HepG2 (cell line): ENCODE data around the gene COL27A1. TPM values are rescaled to one million over a fixed set of nuclear protein-coding genes. Genes with fewer than 3 reads are reported as not detected.

Experiments
- CENPT ChIP-seq: sonication (generic); formaldehyde crosslinking; IDR thresholded peaks from 2 replicates; pipeline ENCODE4 v1.8.0; 2022; ENCODE audit warnings: low read depth, mild to moderate bottlenecking, moderate library complexity, missing genetic modification reagents
- FOXJ3 ChIP-seq: sonication (generic); formaldehyde crosslinking; IDR thresholded peaks from 2 replicates; pipeline ENCODE4 v1.4.0; 2020; ENCODE audit warnings: missing genetic modification reagents, mild to moderate bottlenecking, borderline replicate concordance
- FOXM1 ChIP-seq: sonication (generic); formaldehyde crosslinking; IDR thresholded peaks from 2 replicates; pipeline ENCODE4 v1.5.0; 2020; ENCODE audit warnings: missing genetic modification reagents
- GABPA ChIP-seq, 2 experiments: IDR thresholded peaks; 2 replicates each; pipeline ENCODE4 v1.6.1; 2011 to 2016; ENCODE audit warnings: low read depth in 2 of 2, low read length in 1 of 2, missing biosample characterization in 1 of 2, missing genetic modification characterization in 1 of 2
- HMG20B ChIP-seq: conservative IDR thresholded peaks from 2 replicates; pipeline ENCODE4 v1.6.1; 2016; ENCODE audit warnings: missing genetic modification reagents, missing compliant biosample characterization
- KLF15 ChIP-seq: sonication (generic); formaldehyde crosslinking; IDR thresholded peaks from 2 replicates; pipeline ENCODE4 v1.8.1; 2023; ENCODE audit warnings: borderline replicate concordance, mild to moderate bottlenecking, inconsistent platforms, missing genetic modification reagents, mixed read lengths
- PAWR ChIP-seq: sonication (generic); formaldehyde crosslinking; IDR thresholded peaks from 2 replicates; pipeline ENCODE4 v1.4.0; 2020; ENCODE audit warnings: missing genetic modification reagents, mild to moderate bottlenecking, borderline replicate concordance
- SP4 ChIP-seq: sonication (generic); formaldehyde crosslinking; IDR thresholded peaks from 2 replicates; pipeline ENCODE4 v1.8.1; 2023; ENCODE audit warnings: mild to moderate bottlenecking, missing genetic modification reagents
- TRIM22 ChIP-seq: fragments of 450-650 bp; IDR thresholded peaks from 2 replicates; pipeline ENCODE4 v1.6.1; 2017
- ZMYM3 ChIP-seq: sonication (generic); formaldehyde crosslinking; IDR thresholded peaks from 2 replicates; pipeline ENCODE4 v1.5.1; 2020; ENCODE audit warnings: mild to moderate bottlenecking, missing genetic modification reagents
- ZNF207 ChIP-seq: fragments of 450-650 bp; IDR thresholded peaks from 2 replicates; pipeline ENCODE4 v1.6.1; 2016; ENCODE audit warnings: antibody characterized with exemption, borderline replicate concordance
- ZNF350 ChIP-seq: sonication (generic); formaldehyde crosslinking; IDR thresholded peaks from 2 replicates; pipeline ENCODE4 v1.4.0; 2020; ENCODE audit warnings: mild to moderate bottlenecking, low read depth, missing genetic modification reagents, borderline replicate concordance
- ZNF441 ChIP-seq: sonication (generic); formaldehyde crosslinking; IDR thresholded peaks from 2 replicates; pipeline ENCODE4 v1.7.0; 2021; ENCODE audit warnings: missing genetic modification reagents, borderline replicate concordance
- ZNF451 ChIP-seq: sonication (generic); formaldehyde crosslinking; IDR thresholded peaks from 2 replicates; pipeline ENCODE4 v1.5.0; 2020; ENCODE audit warnings: mild to moderate bottlenecking, missing genetic modification reagents
- ZNF577 ChIP-seq: sonication (generic); formaldehyde crosslinking; IDR thresholded peaks from 2 replicates; pipeline ENCODE4 v1.4.0; 2020; ENCODE audit warnings: mild to moderate bottlenecking, low read depth, missing genetic modification reagents, borderline replicate concordance
- ZNF878 ChIP-seq: sonication (generic); formaldehyde crosslinking; IDR thresholded peaks from 2 replicates; pipeline ENCODE4 v1.8.1; 2023; ENCODE audit warnings: mild to moderate bottlenecking, missing genetic modification reagents, moderate library complexity
- ZSCAN25 ChIP-seq: sonication (generic); formaldehyde crosslinking; IDR thresholded peaks from 2 replicates; pipeline ENCODE4 v1.8.0; 2022; ENCODE audit warnings: mild to moderate bottlenecking, missing genetic modification reagents
- polyA plus RNA-seq, 8 experiments: library from polyadenylated mRNA; depleted of rRNA in 3 of 8; stranded (reverse) in 7 of 8; unstranded in 1 of 8; fragments of >200 nt; fragmentation: Illumina TruSeq in 4 of 8; extraction: Trizol in 4 of 8; gene quantifications; 2 replicates each; pipeline versions ENCODE4 v1.2.1 to v1.2.3, GENCODE V29; 2011 to 2016; ENCODE audit warnings: low read depth in 4 of 8, missing spikeins in 1 of 8, mixed read lengths in 1 of 8; ENCODE audit not compliant: insufficient read depth in 1 of 8
- total RNA-seq, 5 experiments: library from RNA; depleted of rRNA; stranded (reverse); fragments of >200 nt; fragmentation: Illumina TruSeq; extraction: Trizol; gene quantifications; 2 replicates each; pipeline ENCODE4 v1.2.3, GENCODE V29; 2016; ENCODE audit warnings: low read depth in 1 of 5
- TF ChIP-seq, protein P1 (sequence below): IDR thresholded peaks from 2 replicates; pipeline ENCODE4 v1.6.1; 2016; ENCODE audit warnings: low read depth

The COL27A1 gene
- total and polyA plus RNA-seq, 2 of the 13 experiments (the other 11 are each of a cell fraction or from before 2014, with no cell fraction given): 71.3 to 89.1 TPM

- TF ChIP-seq GABPA (IDR thresholded peaks at IDR 0.05; ENCODE audit: low read depth, low read length) (no peak), GABPA (CRISPR knock-in tag; IDR thresholded peaks at IDR 0.05; ENCODE audit: low read depth) (no peak; the same call in 1 of the 2 replicates), ZSCAN25 (CRISPR knock-in tag) (peak; percentile 100), TRIM22 (no peak), ZNF577 (CRISPR knock-in tag) (no peak), CENPT (CRISPR knock-in tag) (no peak), FOXJ3 (CRISPR knock-in tag) (peak; percentile 71; the same call in 1 of the 2 replicates), SP4 (CRISPR knock-in tag) (peak; percentile 76), FOXM1 (CRISPR knock-in tag) (no peak), KLF15 (no peak; the same call in 1 of the 2 replicates), ZNF207 (no peak), ZNF878 (CRISPR knock-in tag) (no peak), ZNF451 (CRISPR knock-in tag) (no peak), ZNF350 (CRISPR knock-in tag) (peak; percentile 90), HMG20B (CRISPR knock-in tag) (peak; percentile 93), ZMYM3 (peak; percentile 83; the same call in 1 of the 2 replicates), PAWR (CRISPR knock-in tag) (no peak), ZNF441 (CRISPR knock-in tag) (no peak)
- TF ChIP-seq, protein P1, sequence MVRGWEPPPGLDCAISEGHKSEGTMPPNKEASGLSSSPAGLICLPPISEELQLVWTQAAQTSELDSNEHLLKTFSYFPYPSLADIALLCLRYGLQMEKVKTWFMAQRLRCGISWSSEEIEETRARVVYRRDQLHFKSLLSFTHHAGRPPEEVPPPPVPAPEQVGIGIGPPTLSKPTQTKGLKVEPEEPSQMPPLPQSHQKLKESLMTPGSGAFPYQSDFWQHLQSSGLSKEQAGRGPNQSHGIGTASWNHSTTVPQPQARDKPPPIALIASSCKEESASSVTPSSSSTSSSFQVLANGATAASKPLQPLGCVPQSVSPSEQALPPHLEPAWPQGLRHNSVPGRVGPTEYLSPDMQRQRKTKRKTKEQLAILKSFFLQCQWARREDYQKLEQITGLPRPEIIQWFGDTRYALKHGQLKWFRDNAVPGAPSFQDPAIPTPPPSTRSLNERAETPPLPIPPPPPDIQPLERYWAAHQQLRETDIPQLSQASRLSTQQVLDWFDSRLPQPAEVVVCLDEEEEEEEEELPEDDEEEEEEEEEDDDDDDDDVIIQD (CRISPR knock-in tag): no peak
Measured at GRCh38 chr9:114117996-114118830, 37.1 kb upstream of the COL27A1 start (continued).
